Osteoblast (primary cell): Measurements from ENCODE around the gene FBXO44. TPM values are rescaled to one million over a fixed set of nuclear protein-coding genes. Genes with fewer than 3 reads are reported as not detected.
A peak's percentile ranks its signal among the peaks of the same experiment; 100 is the strongest.

Source experiments
- DNase-seq: peaks from one replicate; pipeline ENCODE4 v3.0.0; 2011; ENCODE audit warnings: low spot score, mixed read lengths; ENCODE audit not compliant: insufficient read length; ENCODE audit errors: missing footprints
- H2AFZ ChIP-seq: 2 replicates; pipeline ENCODE4 v1.6.0; 2011; ENCODE audit warnings: mild to moderate bottlenecking, low read length
- H3K27ac ChIP-seq: 2 replicates; pipeline ENCODE4 v1.5.1; 2011; ENCODE audit warnings: mild to moderate bottlenecking, low read depth, low read length, moderate library complexity
- H3K27me3 ChIP-seq: 2 replicates; pipeline ENCODE4 v1.6.0; 2012; ENCODE audit warnings: mild to moderate bottlenecking, control low read depth, inconsistent platforms, low read length, moderate library complexity; ENCODE audit not compliant: insufficient read depth
- H3K36me3 ChIP-seq: 2 replicates; pipeline ENCODE4 v1.5.1; 2011; ENCODE audit warnings: mild to moderate bottlenecking, low read length, control low read depth, moderate library complexity; ENCODE audit not compliant: insufficient read depth
- H3K4me1 ChIP-seq: 2 replicates; pipeline ENCODE4 v1.5.1; 2011; ENCODE audit warnings: mild to moderate bottlenecking, low read length, control low read depth, moderate library complexity; ENCODE audit not compliant: insufficient read depth
- H3K4me2 ChIP-seq: 2 replicates; pipeline ENCODE4 v1.6.0; 2011; ENCODE audit warnings: mild to moderate bottlenecking, low read length; ENCODE audit not compliant: insufficient read depth
- H3K4me3 ChIP-seq: fragments of 200-600 bp; sonication (generic); 3 replicates; pipeline ENCODE4 v1.5.1; 2012; ENCODE audit warnings: mild to moderate bottlenecking, low read length, inconsistent platforms; ENCODE audit not compliant: insufficient read depth
- H3K79me2 ChIP-seq: 2 replicates; pipeline ENCODE4 v1.6.0; 2012; ENCODE audit warnings: mild to moderate bottlenecking, low read length, control low read depth, inconsistent platforms; ENCODE audit not compliant: insufficient read depth
- H3K9me3 ChIP-seq: 2 replicates; pipeline ENCODE4 v1.5.1; 2011; ENCODE audit warnings: low read depth, low read length, control low read depth
- H4K20me1 ChIP-seq: 2 replicates; pipeline ENCODE4 v1.6.0; 2012; ENCODE audit warnings: mild to moderate bottlenecking, low read length, control low read depth; ENCODE audit not compliant: insufficient read depth
- total RNA-seq: library from RNA; depleted of rRNA; stranded (reverse); fragments of >200 nt; gene quantifications from 2 replicates; pipeline ENCODE4 v1.2.3, GENCODE V29; 2012
- TF ChIP-seq, protein P1 (sequence below): IDR thresholded peaks from 2 replicates; pipeline ENCODE4 v1.5.1; 2011; ENCODE audit warnings: mild to moderate bottlenecking, low read depth, low read length, moderate library complexity; ENCODE audit errors: extremely low read depth

Gene FBXO44
- total RNA-seq, 1 donor, result 16.3 TPM

DNA sequence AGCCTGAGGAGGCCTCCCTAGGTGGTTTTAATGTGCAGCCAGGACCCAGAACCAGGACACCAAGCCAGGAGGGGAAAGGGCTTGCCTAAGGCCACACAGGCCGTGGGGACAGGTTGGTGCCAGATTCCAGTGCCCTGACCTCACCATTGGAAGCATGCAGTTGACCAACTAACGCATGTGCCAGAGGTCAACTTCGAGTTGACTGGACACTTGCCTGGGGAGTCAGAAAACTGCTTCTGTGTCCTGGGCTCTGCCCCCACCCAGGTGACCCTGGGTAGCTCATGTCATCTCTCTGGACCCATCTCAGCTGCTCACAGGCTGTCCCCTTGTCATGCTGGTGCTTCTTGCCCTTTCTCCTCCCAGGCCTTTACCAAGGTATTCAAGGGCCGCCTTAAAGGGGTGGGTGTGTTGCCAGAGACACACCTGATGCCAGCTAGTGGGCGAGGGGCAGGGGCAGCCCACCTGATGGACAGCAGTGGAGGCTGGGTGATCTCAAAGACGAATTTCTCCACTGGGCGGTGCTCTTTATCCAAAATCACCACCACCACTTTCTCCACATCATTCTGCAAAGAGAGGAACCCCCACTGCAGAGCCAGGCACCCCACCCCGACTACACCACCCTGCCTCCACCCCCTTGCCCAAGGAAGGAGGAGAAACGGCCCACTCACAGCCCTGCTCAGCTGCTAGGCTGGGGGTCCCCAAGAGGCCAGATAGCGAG lies 21.9 kb downstream of the FBXO44 start:
- H4K20me1 ChIP-seq, result peaks cover 4% of the 10 kb centered on the region
- peaks cover 3% of the 10 kb centered on the region for H3K4me1 ChIP-seq
- H3K27me3 ChIP-seq, result no peaks in the 10 kb centered on the region
- no peak overlapping the region for H3K4me3 ChIP-seq
- peaks cover 20% of the 10 kb centered on the region for H3K36me3 ChIP-seq
- TF ChIP-seq, protein P1, sequence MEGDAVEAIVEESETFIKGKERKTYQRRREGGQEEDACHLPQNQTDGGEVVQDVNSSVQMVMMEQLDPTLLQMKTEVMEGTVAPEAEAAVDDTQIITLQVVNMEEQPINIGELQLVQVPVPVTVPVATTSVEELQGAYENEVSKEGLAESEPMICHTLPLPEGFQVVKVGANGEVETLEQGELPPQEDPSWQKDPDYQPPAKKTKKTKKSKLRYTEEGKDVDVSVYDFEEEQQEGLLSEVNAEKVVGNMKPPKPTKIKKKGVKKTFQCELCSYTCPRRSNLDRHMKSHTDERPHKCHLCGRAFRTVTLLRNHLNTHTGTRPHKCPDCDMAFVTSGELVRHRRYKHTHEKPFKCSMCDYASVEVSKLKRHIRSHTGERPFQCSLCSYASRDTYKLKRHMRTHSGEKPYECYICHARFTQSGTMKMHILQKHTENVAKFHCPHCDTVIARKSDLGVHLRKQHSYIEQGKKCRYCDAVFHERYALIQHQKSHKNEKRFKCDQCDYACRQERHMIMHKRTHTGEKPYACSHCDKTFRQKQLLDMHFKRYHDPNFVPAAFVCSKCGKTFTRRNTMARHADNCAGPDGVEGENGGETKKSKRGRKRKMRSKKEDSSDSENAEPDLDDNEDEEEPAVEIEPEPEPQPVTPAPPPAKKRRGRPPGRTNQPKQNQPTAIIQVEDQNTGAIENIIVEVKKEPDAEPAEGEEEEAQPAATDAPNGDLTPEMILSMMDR, result no peak
- no peak overlapping the region for H3K27ac ChIP-seq
- DNase-seq, result peak; percentile 84
- H3K4me2 ChIP-seq, result no peak overlapping the region
- peaks cover 3% of the 10 kb centered on the region for H3K79me2 ChIP-seq
- no peak overlapping the region for H2AFZ ChIP-seq
- no peaks in the 10 kb centered on the region for H3K9me3 ChIP-seq

DNA sequence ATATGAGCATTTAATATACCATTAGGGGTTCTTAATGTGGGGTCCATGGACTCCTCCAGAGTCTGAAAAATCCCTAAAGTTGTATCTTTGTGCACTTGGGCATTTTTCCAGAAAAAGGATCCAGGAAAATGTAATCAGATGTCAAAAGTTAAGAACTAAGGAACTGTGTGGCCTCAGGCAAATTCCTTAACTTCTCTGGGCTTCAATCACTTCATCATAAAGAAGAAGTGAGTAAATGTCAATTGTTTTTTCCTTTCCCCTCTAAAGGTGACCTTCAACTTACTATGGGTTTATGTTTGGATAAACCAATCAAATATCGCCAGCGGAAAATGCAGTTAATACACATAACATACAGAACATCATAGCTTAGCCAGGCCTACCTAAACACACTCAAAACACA lies 23.8 kb downstream of the FBXO44 start:
- DNase-seq, result no peak
- Histone ChIP-seq H3K79me2 (peaks cover 3% of the 10 kb centered on the region), H2AFZ (no peak overlapping the region), H3K36me3 (peaks cover 20% of the 10 kb centered on the region), H3K4me3 (no peak overlapping the region), H4K20me1 (peaks cover 4% of the 10 kb centered on the region), H3K4me2 (no peak overlapping the region), H3K27me3 (no peaks in the 10 kb centered on the region), H3K9me3 (no peaks in the 10 kb centered on the region), H3K27ac (no peak overlapping the region), H3K4me1 (peaks cover 16% of the 10 kb centered on the region)
- TF ChIP-seq, protein P1, result no peak

DNA sequence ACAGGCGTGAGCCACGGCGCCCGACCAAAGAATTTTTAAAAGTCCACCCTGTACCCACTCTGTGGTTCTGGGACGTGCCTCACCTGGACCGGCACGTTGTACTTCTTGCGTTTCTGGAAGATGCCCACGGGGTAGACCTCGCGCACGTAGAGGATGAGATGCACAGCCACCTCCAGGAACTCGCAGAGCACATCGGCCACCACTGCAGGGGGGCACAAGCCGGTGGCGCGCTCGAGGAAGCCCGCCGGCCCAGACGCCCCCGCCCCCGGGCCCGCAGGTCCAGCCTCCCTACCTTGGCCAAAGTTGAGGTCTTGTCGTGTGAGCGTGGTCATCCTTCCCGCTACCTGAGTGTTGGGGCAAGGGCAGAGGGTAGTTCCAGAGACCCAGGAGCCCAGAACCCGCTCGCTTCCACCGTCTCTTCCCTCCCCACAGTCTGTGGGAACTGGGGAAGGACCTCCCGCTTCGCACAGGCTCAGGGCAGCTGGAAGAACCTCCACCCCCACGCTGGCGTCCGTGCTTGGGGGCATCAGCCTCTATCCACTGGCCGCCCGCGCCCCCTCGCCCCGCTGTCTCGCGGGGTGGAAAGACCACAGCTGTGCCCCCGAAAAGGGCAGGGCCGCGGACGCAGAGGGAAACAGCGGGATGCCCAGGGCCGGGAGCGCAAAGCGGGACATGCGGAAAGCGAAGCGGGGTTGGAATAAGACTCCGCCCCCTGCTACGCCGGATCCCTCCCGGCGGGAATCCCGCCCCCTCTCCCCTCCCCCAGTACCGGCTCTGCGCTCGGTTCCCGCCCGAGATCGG lies 25.8 kb downstream of the FBXO44 start:
- Histone ChIP-seq H3K79me2 (peaks cover 3% of the 10 kb centered on the region), H3K36me3 (peaks cover 8% of the 10 kb centered on the region), H3K27me3 (peaks cover under 1% of the 10 kb centered on the region), H3K4me1 (peaks cover 16% of the 10 kb centered on the region), H3K27ac (peak overlapping the region; percentile 71), H3K9me3 (no peaks in the 10 kb centered on the region), H2AFZ (peak overlapping the region; percentile 89), H3K4me3 (peak overlapping the region; percentile 93), H4K20me1 (peaks cover 3% of the 10 kb centered on the region), H3K4me2 (peak overlapping the region; percentile 92)
- TF ChIP-seq, protein P1, result no peak
- peak; percentile 97 for DNase-seq
